GM18499 (cell line): Measurements from ENCODE around the gene GRAMD1B.

Source experiments
- ATAC-seq: cut with Tn5 transposase; IDR thresholded peaks from one replicate; pipeline ENCODE4 v1.9.1; 2021; ENCODE audit warnings: moderate number of reproducible peaks; ENCODE audit not compliant: insufficient read depth, unreplicated experiment

GRAMD1B gene

GRCh38 chr11:123429913-123430720, at the start of gene GRAMD1B:
Gene GRAMD1B, plus strand, starts transcription at chr11:123430269. Its CDS starts 524 bp downstream, at chr11:123430793.
- ATAC-seq: no peak

GRCh38 chr11:123381149-123381548, 48.9 kb upstream of the GRAMD1B start:
- no peak for ATAC-seq

GRCh38 chr11:123381817-123382554, 48.1 kb upstream of the GRAMD1B start:
- peak; percentile 45 for ATAC-seq

GRCh38 chr11:123382555-123383074, 47.5 kb upstream of the GRAMD1B start:
- ATAC-seq: no peak

- no peak for ATAC-seq
These were observed 46.0 kb upstream of the GRAMD1B start for GRCh38 chr11:123384116-123384515.

- no peak for ATAC-seq
These were observed 43.1 kb upstream of the GRAMD1B start for GRCh38 chr11:123386796-123387510.

- no peak for ATAC-seq
These were observed 41.4 kb upstream of the GRAMD1B start for GRCh38 chr11:123388640-123389039.

- no peak for ATAC-seq
These were observed 39.9 kb upstream of the GRAMD1B start for GRCh38 chr11:123390146-123390545.

GRCh38 chr11:123391646-123392348, 38.3 kb upstream of the GRAMD1B start:
- ATAC-seq: no peak

GRCh38 chr11:123392431-123392830, 37.6 kb upstream of the GRAMD1B start:
- ATAC-seq: no peak

GRCh38 chr11:123392844-123393243, 37.2 kb upstream of the GRAMD1B start:
- no peak for ATAC-seq

- no peak for ATAC-seq
These were observed 36.6 kb upstream of the GRAMD1B start for GRCh38 chr11:123393312-123393927.

GRCh38 chr11:123404676-123405075, 25.4 kb upstream of the GRAMD1B start:
- no peak for ATAC-seq

- no peak for ATAC-seq
These were observed 24.9 kb upstream of the GRAMD1B start for GRCh38 chr11:123405123-123405592.

GRCh38 chr11:123406441-123407129, 23.5 kb upstream of the GRAMD1B start:
- no peak for ATAC-seq

GRCh38 chr11:123407130-123407995, 22.7 kb upstream of the GRAMD1B start:
- ATAC-seq: no peak

- no peak for ATAC-seq
These were observed 22.0 kb upstream of the GRAMD1B start for GRCh38 chr11:123407996-123408597.
